HG02852 (cell line): Measurements from ENCODE around the gene NT5DC3.

Experiments
- ATAC-seq: cut with Tn5 transposase; IDR thresholded peaks from one replicate; pipeline ENCODE4 v1.9.1; 2021; ENCODE audit warnings: mild to moderate bottlenecking, moderate library complexity; ENCODE audit not compliant: unreplicated experiment

The NT5DC3 gene

DNA sequence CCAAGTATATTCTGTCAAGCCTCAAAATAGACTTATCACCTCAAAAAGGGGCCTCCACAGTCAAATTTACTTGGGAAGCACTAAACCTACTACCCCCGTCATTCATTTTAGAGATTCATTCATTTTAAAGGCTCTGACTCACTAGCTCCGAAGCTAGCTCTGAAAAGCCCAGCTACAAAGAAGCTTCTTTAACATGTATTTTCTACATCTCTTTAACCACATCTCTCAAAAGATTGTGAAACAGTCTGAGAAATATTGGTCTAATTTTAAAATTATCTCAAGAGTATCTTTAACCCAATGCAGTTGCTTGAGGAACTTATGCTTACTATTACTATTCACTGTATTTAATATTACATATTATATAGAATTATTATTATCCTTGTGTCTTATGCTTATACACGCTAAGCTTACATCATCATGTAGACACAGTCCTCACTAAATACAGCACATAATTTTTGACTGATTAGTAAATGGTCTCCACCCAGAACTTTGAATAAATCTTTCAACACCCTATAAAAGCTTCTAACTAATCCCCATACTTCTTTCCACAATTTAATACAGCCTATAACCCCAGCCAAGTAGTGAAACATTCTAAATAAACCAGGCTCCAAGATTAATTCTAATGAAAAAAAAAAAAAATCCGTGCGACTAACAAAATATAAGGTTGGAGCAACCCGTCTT, 7.8 kb downstream of the NT5DC3 start:
- no peak for ATAC-seq

DNA sequence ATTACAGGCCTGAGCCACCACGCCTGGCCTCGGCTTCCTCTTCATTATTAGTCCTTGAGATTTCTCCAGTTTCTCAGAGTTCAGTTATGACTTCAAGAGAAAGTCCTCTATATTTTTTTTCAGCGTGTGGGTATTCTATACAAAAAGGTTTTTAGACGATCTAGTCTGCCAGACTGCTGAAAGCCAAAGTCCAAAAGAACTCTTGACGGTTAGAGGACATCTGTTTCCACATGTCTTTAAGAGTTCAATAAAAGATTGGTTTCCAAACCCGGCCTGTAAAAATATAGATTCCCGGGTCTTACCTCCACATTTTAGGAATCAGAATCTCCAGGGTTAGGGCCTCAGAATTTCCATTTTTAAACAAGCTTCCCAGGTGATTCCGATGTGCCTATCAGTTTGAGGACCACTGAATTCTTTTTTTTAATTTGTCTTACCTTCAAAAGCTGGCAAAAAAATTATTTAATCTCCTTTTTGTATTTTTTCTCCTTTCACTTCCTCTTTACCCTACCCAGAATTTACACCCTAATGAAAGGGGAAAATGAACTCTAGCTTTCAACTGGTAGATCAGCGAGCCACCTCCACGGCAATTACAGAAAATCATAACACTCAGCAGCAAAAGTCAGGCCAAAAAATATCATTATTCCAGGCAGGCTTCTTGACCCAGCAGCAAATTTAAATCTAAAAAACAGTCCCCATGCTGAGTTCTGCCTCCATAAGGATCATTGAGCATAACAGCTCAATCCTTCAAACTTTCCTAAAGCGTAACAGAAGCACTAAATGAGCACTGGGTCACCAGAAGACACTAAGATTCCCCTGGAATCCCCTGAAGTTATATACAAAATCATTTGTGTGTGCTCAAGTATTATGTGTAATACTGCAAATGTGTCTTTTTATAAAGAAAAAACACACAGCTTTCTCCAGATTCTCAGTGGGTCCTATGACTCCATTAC, 8.7 kb downstream of the NT5DC3 start:
- no peak for ATAC-seq

DNA sequence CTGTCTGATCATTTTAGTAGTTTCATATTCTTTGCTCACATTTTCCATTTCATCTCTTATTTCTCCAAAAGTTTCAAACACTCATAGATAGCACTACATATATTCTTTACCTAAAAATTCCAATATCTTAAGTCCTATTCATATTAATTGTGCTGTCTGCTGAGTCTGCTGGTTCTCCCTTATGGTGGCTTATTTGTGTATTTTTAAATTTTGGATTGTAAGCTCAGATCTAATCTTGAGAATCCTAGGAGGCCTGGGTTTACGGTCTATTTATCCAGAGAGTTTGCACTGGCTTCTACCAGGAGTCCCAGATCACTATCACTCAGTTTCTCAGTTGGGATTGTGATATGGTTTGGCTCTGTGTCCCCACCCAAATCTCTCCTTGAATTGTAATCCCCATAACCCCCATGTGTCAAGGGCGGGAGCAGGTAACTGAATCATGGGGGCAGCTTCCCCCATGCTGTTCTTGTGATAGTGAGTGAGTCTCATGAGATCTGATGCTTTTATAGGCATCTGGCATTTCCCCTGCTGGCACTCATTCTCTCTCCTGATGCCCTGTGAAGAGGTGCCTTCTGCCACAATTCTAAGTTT, 10.2 kb downstream of the NT5DC3 start:
- no peak for ATAC-seq

DNA sequence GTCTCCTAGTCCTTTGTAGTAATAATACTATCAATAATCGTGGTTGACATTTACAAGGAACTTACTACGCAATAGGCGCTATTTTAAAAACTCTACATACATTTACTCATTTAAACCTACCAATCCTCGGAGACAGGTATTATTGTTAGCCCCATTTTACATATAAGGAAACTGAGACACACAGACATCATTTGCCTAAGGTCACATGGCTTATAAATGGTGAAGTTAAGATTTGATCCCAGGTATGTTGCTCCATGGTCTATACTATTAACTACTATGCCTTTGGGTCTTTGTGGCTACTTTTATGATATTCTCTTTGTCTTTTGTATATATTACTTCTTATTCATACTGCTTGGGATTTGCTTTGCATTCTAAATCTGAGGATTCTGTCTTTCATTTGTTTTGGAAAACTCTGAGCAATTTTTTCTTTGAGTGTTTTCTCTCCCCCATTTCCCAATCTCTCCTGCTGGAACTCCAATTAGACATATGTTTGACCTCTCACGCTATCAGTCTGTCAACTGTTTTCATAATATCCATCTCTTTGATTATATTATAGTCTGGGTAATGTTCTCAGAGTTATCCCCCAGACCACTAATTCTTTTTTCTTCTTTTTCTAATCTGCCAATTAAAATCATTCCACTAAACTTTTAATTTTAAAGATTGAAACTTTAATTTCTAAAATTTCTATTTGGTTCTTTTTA, 10.9 kb downstream of the NT5DC3 start:
- ATAC-seq: no peak

DNA sequence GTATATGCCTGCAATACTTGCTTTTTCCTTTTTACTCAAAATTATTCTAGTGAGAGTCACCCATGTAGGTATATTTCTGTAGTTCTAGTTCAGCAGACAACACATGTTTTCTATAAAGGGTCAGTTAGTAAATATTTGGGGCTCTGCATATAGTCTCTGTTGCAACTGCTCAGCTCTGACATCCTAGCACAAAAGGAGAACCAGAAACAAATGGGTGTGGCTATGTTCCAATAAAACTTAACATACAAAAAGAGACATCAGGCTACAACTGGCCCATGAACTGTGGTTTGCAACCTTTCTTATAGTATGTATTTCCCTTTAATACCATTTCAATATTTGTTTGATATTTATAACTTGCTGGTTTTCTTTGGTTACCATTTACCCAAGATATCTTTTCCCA, 11.9 kb downstream of the NT5DC3 start:
- no peak for ATAC-seq

DNA sequence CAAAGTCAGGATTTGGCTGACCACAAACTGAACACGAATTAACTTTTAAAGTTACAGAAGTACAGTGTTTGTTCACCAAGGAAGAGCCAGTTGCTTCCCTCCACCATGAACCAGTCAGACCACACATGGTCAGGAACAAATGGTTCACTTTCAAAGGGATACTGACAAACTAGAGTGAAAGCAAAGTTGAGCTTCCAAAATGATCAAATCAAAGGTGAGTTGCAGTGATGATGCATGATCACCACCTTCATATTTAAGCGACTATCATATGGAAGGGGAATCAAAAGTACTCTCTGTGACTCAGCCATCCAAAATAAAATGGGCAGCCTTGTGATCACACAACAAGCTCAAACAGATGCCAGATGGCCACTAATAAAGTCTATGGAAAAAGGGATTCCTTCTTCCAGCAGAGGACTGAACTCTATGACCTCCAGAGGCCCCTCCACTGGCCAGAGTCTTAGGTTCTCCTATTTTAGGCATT, 13.1 kb downstream of the NT5DC3 start:
- ATAC-seq: no peak

DNA sequence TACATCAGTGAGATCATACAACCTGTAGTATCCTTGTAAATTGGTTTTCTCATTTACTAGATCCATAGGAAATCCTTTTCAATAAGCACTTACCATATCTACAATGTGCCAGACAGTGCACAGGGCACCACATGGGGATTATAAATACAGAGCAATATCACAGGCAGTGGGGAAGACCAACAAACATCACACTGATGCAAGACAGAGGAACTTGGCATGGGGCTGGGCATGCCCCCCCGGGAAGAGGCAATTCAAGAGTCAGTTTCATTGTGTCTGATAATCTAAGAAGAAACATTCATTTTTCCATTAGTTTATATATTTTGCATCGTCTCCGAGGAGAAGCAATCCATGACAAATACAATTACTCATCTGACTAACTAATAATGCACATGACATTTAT, 16.2 kb downstream of the NT5DC3 start:
- no peak for ATAC-seq

DNA sequence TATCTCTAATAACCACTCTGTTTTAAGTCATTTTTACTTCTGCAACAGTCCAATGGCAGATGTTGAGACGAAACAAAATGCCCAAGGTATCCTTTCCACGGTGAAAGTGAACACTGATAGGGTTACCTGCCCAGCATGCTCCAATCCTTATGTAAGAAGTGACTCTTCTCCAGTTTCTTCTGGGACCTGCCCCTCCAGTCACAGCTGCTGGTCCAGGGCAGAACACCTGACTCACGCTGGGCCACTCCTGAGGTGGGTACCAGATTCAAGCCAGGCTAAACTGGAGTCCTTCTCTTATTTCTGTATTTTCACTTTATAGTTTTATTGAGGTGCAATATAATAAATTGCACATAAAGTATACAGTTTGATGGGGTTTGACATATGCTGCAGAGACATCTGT, 16.7 kb downstream of the NT5DC3 start:
- no peak for ATAC-seq

DNA sequence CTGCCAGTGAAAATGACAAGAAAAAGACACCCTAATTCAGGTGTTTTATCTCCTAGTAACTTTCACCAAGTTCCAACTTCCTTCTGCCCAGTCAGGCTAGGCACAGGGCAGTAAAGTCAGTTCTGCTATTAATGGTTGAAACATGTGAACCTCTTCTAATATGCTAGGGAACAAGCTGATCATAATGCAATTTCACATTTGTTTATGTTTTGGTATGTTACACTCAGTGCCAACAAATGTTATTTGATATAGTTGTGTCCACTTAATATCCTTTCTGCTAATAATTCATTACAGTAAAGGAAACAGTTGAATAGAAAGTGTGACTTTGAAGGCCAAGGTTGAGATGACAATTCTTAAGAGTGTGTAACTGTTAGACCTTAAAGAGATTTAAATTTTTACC, 17.2 kb downstream of the NT5DC3 start:
- no peak for ATAC-seq

DNA sequence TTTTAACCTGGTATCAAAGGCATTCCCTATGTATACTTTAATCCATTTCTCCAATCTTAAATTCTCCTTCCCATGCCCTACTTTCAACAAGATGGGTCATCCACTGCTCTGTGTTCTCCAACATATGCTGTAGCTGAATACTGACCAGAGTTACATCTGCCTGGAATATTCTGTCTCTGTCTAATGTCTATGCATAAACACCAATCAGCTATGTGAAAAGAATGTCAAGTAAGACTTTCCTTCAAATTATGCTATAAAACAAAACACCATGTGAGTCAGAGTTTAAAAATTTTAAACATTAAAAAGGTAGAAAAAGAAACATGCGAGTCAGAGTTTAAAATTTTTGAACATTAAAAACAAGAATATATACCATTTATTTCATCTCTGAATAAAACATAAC, 19.3 kb downstream of the NT5DC3 start:
- no peak for ATAC-seq

DNA sequence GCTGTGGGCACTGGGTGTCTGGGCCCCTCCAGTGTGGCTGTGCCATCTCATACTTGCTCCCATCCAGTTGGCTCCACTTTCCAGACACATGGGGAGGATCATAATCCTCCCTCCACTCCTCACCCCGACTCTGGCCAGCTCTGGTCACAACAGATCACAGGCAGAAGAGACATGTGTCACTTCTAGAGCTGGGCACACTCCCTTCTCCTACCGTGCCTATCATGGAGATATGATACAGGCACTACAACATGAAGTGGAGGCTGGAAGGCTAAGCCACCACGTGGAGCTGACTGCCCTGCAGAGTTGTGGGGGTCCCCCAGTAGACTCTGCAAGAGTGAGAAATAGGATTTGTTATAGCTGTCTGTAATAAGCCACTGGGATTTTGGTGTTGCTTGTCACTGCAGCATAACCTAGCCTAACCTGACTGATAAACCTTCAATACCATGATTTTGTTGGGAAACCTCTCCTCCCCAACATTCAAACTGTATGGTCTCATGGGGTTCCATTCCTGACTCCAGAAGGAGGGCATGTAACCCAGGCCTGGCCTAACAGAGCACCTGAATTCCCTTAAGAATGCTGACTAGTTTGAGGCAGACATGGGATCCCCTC, 20.0 kb downstream of the NT5DC3 start:
- ATAC-seq: no peak

DNA sequence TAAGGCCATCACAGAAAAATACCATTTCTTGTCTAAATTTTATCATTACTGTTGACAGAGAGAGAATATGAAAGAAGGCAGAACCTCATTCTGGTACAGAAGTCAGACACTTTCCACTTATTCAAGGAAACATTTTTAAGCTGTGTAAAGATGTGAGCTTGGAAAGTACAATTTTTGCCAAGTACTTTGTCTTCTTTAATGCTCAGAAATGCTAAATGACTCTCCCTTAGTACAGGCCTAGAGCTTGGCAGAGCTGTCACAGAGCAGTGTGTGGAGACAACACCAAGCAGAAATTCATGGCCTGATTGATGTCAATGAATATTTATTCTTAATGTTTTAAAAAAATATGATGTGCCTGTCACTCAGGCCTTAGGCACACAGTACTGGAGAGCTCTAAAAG, 20.7 kb downstream of the NT5DC3 start:
- ATAC-seq: no peak

DNA sequence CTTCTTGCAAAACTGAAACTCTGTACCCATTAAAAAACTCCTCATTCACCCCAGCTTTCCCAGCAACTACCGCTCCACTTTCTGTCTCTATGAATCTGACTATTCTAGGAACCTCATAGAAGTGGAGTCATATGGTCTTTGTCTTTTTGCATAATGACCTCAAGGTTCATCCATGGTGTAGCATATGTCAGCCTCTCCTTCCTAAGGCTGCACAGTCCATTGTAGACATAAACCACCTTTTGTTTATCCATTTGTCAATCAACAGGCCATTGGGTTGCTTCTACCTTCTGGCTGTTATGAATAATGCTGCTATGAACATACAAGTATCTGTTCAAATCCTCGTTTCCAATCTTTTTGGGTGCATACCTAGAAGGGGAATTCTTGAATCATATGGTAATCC, 21.1 kb downstream of the NT5DC3 start:
- no peak for ATAC-seq

DNA sequence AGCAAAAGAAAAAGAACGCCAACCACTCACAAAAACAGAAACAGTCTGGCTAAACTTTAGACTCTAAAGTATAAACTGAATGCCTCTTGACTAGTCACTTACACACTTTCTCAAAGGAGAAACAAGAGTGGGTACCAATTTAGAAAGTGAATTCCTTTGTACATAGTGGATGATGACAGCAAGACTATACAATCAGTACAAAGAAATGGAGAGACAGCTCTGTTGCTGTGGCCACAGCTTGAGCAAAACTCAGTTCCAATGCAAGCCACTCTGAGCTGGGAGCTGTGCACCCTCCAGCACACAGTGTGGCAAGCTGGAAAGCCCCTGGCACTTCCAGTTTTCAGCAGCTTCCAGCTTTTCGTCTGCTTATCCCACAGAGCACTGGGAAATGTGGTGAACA, 21.7 kb downstream of the NT5DC3 start:
- ATAC-seq: no peak

DNA sequence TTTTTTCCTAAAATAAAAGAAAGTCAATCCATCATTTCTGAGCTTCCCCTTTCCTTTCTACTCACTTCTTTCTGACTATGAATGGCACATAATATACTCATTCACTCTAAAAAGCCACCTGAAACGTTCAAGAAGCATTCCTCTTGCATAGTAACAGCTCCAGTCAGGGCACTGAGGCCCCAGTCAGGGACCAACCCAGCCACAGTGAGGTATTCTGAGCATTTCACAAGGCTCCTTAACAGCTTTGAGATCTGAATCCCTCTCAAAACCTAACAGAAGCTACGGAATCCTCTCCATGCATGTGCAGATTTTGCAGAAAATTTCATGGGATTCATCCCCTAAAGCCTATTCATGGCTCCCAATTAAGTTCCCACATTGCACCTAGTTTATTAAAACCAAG, 23.2 kb downstream of the NT5DC3 start:
- ATAC-seq: no peak

DNA sequence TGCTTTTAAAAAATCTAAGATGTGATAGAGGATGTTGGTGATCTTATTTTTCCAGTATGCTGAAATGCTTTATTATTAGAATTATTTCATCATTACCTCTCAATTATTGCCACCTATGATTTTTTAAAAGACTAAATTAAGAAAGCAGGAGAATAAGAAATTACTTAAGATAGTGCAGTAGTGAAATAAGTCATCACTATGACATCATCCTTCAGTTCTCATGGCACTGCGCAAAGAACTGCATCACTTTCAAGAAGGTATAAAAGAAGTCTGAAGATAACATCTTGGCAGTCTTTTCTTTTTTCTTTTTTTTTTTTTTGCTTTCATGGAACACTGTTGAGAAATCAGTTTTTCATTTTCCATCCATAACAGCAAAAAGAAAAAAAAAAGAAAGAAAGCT, 24.4 kb downstream of the NT5DC3 start:
- ATAC-seq: no peak

DNA sequence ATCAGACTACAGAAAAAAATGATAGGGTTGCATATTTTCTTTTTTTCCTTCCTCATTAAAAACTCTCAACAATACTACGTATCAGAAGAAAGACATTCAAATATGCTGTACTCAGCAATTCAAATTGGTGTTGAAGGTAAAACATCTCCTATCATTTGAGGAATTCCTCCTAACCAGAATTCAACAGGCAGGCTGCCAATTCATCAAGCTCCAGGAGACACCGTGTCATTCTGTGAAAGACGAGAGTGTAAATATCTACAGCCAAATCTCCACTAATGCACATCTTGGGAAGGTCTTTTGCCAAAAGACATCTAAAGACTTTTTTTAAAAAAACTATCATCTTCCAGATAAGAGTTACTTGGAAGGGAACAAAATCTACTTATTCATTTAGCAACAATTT, 26.6 kb downstream of the NT5DC3 start:
- no peak for ATAC-seq

DNA sequence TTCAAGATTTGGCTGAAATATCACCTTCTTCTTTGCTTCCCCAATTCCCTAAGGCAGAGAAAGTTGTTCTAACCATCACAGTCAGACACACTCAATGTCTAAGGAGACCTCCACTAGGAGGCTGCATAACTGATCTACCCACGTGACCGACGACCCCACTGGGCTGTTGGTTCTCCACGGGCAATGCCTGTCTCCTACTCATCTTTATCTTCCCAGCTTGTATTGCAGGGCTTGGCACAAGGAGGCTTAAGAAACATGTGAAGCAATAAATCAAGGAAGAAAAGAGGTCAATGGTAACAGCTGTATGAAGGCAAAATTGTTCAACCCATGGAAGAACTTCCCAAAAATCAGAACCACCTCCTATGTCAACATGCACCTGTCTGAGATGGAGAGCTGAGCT, 27.1 kb downstream of the NT5DC3 start:
- ATAC-seq: no peak

DNA sequence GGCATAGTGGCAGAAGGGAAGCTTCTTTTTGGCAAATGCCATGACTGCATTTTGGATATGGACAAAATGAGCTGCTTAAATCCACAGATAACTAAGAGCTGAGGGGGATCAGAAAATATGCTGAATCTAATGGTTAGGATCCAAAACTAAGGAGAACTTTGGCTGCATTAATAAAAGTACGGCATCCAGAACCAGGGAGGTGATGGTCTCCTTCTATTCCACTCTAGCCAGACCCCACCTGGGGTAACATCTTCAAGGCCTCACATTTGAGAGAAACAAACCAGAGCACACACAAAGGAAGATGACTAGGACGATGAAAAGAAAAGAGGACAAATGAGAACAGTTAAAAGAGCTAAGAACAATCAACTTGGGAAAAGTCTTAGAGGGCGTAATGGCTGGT, 27.6 kb downstream of the NT5DC3 start:
- ATAC-seq: no peak

DNA sequence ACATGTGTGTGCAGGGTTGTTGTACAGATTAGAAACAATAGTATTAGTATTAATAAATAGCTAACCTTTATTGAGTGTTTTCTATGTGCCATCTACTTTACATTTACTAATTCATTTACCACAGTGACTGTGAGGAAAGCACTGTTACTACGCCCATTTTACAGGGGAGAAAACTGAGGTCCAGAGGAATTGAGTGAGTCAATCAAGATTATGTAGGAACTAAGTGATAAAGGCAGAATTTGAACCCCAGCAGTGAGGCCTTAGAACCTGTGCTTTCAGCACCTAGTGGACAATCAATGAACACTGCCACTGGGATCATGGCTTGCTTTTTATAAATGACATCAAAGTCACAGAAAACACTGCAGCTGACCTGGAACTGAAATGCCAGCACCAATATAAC, 28.2 kb downstream of the NT5DC3 start:
- ATAC-seq: no peak

DNA sequence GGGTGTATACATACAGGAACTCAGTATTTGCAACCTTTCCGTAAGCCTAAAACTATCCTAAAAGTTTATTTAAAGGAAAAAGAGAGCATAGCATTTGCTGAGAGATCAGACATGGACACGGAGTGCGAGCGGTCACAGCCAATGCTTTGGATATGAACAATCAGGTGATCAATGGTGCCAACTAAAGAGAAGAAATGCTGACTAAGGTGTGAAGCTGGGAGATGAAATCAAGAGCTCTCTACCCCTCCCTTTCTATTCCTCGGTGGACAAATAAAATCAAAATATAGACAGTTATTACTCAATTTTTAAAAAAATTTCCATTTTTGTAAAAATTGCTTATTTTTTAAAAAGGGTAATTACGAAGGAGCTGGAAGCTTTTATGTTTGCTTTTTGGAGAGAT, 29.2 kb downstream of the NT5DC3 start:
- ATAC-seq: no peak
